Tibial nerve (tissue), 4 donors: ENCODE data around the gene ATP6V1G1.

Experiments
- EP300 ChIP-seq, 2 donors: sonication (generic); formaldehyde crosslinking; IDR thresholded peaks; one replicate each; pipeline ENCODE4 v1.6.1; 2017; ENCODE audit warnings: antibody characterized with exemption in 2 of 2, mild to moderate bottlenecking in 1 of 2
- POLR2A ChIP-seq, 2 donors: fragments of 450-650 bp; IDR thresholded peaks; one replicate each; pipeline ENCODE4 v1.6.1; 2017; ENCODE audit warnings: antibody characterized with exemption in 2 of 2, mild to moderate bottlenecking in 2 of 2, moderate library complexity in 2 of 2
- TF ChIP-seq, protein P1 (sequence below), 5 experiments: fragments of 200-600 bp in 3 of 5; fragments of 450-650 bp in 2 of 5; sonication (generic) in 3 of 5; IDR thresholded peaks; one replicate each; pipeline ENCODE4 v1.5.1; 2016 to 2019; ENCODE audit warnings: antibody characterized with exemption in 5 of 5, mild to moderate bottlenecking in 3 of 5, moderate library complexity in 2 of 5

DNA sequence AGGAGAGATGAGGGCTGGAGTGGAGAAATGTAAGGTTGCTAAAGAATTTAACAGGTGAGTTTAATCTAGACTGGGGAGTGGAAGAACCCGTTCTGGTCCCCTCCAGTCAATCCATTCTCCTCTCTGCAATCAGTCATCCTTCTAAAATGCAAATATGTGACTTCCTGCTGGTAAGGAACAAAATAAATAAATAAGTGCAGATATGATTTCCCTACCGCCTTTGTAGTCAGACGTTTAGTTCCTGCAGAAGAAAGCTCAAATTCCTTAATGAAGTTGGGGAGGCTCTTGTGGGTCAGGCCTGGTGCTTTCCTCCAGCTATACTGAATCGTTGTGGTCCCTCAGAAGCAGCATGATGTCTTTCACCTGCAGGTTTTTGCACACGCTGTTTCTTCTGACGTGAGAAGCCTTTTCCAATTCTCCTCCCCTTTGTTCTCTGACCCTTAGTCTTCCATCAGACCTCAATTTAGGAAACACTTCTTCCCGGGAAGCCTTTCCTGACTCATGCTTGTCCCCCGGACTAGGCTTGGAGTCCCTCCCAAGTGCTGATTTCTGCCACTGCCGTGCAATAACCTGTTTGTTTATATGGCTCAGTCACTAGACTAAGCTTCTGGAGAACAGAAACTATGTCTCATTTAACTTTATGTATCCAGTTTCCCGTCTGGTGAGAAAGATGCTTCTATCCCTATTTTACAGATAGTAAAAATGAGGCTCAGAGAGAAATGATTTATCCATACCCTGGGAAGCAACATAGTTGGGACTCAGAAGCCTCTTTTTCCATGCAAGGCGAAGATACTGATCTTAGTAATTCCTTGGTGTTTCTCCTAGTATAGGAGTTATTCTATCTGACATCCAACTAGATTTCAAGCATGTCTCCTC lies 1.3 kb downstream of the ATP6V1G1 start:
- TF ChIP-seq, protein P1, sequence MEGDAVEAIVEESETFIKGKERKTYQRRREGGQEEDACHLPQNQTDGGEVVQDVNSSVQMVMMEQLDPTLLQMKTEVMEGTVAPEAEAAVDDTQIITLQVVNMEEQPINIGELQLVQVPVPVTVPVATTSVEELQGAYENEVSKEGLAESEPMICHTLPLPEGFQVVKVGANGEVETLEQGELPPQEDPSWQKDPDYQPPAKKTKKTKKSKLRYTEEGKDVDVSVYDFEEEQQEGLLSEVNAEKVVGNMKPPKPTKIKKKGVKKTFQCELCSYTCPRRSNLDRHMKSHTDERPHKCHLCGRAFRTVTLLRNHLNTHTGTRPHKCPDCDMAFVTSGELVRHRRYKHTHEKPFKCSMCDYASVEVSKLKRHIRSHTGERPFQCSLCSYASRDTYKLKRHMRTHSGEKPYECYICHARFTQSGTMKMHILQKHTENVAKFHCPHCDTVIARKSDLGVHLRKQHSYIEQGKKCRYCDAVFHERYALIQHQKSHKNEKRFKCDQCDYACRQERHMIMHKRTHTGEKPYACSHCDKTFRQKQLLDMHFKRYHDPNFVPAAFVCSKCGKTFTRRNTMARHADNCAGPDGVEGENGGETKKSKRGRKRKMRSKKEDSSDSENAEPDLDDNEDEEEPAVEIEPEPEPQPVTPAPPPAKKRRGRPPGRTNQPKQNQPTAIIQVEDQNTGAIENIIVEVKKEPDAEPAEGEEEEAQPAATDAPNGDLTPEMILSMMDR (IDR thresholded peaks at IDR 0.05): no peak
- TF ChIP-seq EP300 (IDR thresholded peaks at IDR 0.05): no peak
- TF ChIP-seq POLR2A (IDR thresholded peaks at IDR 0.05): no peak
